ENCODE results near the gene SPDYE6. TPM values are rescaled to one million over a fixed set of nuclear protein-coding genes. Genes with fewer than 3 reads are reported as not detected.
"Not testable (repeated sequence)": the region's sequence is repeated elsewhere in the genome, so short reads cannot be mapped to it uniquely, and the experiment has no call there.

Gene SPDYE6
- total and polyA plus RNA-seq, 4 donors: 0.08 to 0.10 TPM; not detected in 2

- Histone ChIP-seq H3K4me1 (ENCODE audit: control insufficient read depth in 5 of 5, insufficient read depth in 5 of 5, low read length in 5 of 5) (no peaks in the 10 kb centered on the region), H3K4me3 (no peak overlapping the region), H3K27me3 (ENCODE audit: control insufficient read depth in 3 of 3, insufficient read depth in 3 of 3, low read length in 2 of 3) (no peaks in the 10 kb centered on the region), H3K9ac (ENCODE audit: insufficient read depth in 1 of 2, low read length in 2 of 2) (no peak overlapping the region), H3K9me3 (ENCODE audit: control insufficient read depth in 4 of 4, insufficient read depth in 3 of 4, low read length in 3 of 4) (no peaks in the 10 kb centered on the region), H3K27ac (ENCODE audit: low read depth in 1 of 2, low read length in 1 of 2) (no peak overlapping the region), H3K36me3 (ENCODE audit: control insufficient read depth in 4 of 4, insufficient read depth in 4 of 4, low read length in 4 of 4) (peaks cover 0 to 5% (median 1%) of the 10 kb centered on the region in 4 donors)
- TF ChIP-seq CTCF (IDR thresholded peaks at IDR 0.05; ENCODE audit: control extremely low read depth, extremely low read depth): no peak
- ATAC-seq (ENCODE audit: insufficient read depth, low FRiP score): no peak
- 94 to 95% methylated on average over 6 of the region's 6 CpGs for WGBS, 2 donors
- DNase-seq: no peak
Measured at GRCh38 chr7:102387064-102387463, 30.8 kb upstream of the SPDYE6 start.

GRCh38 chr7:102381696-102382425 is 25.6 kb upstream of the SPDYE6 start:
- H3K9ac ChIP-seq (ENCODE audit: insufficient read depth in 1 of 2, low read length in 2 of 2); H3K27me3 ChIP-seq (ENCODE audit: control insufficient read depth in 3 of 3, insufficient read depth in 3 of 3, low read length in 2 of 3); H3K4me3 ChIP-seq; ATAC-seq (ENCODE audit: insufficient read depth, low FRiP score); H3K4me1 ChIP-seq (ENCODE audit: control insufficient read depth in 5 of 5, insufficient read depth in 5 of 5, low read length in 5 of 5); H3K9me3 ChIP-seq (ENCODE audit: control insufficient read depth in 4 of 4, insufficient read depth in 3 of 4, low read length in 3 of 4); H3K27ac ChIP-seq (ENCODE audit: low read depth in 1 of 2, low read length in 1 of 2); DNase-seq: not testable (repeated sequence)
- WGBS, 2 donors: 68 to 74% methylated on average over 6 of the region's 7 CpGs
- H3K36me3 ChIP-seq (ENCODE audit: control insufficient read depth in 4 of 4, insufficient read depth in 4 of 4, low read length in 4 of 4): peaks cover 5 to 21% (median 16%) of the 10 kb centered on the region in 4 donors

- H3K9me3 ChIP-seq (ENCODE audit: control insufficient read depth in 4 of 4, insufficient read depth in 3 of 4, low read length in 3 of 4); DNase-seq; ATAC-seq (ENCODE audit: insufficient read depth, low FRiP score); H3K9ac ChIP-seq (ENCODE audit: insufficient read depth in 1 of 2, low read length in 2 of 2); H3K27me3 ChIP-seq (ENCODE audit: control insufficient read depth in 3 of 3, insufficient read depth in 3 of 3, low read length in 2 of 3); H3K27ac ChIP-seq (ENCODE audit: low read depth in 1 of 2, low read length in 1 of 2); H3K4me3 ChIP-seq; H3K4me1 ChIP-seq (ENCODE audit: control insufficient read depth in 5 of 5, insufficient read depth in 5 of 5, low read length in 5 of 5): not testable (repeated sequence)
- peaks cover 5 to 21% (median 16%) of the 10 kb centered on the region in 4 donors for H3K36me3 ChIP-seq (ENCODE audit: control insufficient read depth in 4 of 4, insufficient read depth in 4 of 4, low read length in 4 of 4)
- 79 to 82% methylated on average over 8 of the region's 8 CpGs for WGBS, 2 donors
Measured at GRCh38 chr7:102380837-102381236, 24.6 kb upstream of the SPDYE6 start.

- H3K27ac ChIP-seq (ENCODE audit: low read depth in 1 of 2, low read length in 1 of 2): no peak overlapping the region
- no peaks in the 10 kb centered on the region for H3K4me1 ChIP-seq (ENCODE audit: control insufficient read depth in 5 of 5, insufficient read depth in 5 of 5, low read length in 5 of 5)
- H3K9ac ChIP-seq (ENCODE audit: insufficient read depth in 1 of 2, low read length in 2 of 2): no peak overlapping the region
- no peaks in the 10 kb centered on the region for H3K27me3 ChIP-seq (ENCODE audit: control insufficient read depth in 3 of 3, insufficient read depth in 3 of 3, low read length in 2 of 3)
- DNase-seq (no peak), ATAC-seq (ENCODE audit: insufficient read depth, low FRiP score) (no peak)
- H3K36me3 ChIP-seq (ENCODE audit: control insufficient read depth in 4 of 4, insufficient read depth in 4 of 4, low read length in 4 of 4): peaks cover 5 to 21% (median 15%) of the 10 kb centered on the region in 4 donors
- H3K4me3 ChIP-seq: no peak overlapping the region
- whole genome bisulfite sequencing, 2 donors: 42 to 67% methylated on average over 6 of the region's 6 CpGs
- TF ChIP-seq CTCF (IDR thresholded peaks at IDR 0.05; ENCODE audit: control extremely low read depth, extremely low read depth): no peak
- no peaks in the 10 kb centered on the region for H3K9me3 ChIP-seq (ENCODE audit: control insufficient read depth in 4 of 4, insufficient read depth in 3 of 4, low read length in 3 of 4)
Measured at GRCh38 chr7:102376964-102377466, 20.8 kb upstream of the SPDYE6 start.

- not testable (repeated sequence) for H3K9ac ChIP-seq (ENCODE audit: insufficient read depth in 1 of 2, low read length in 2 of 2); H3K27ac ChIP-seq (ENCODE audit: low read depth in 1 of 2, low read length in 1 of 2); ATAC-seq (ENCODE audit: insufficient read depth, low FRiP score); H3K27me3 ChIP-seq (ENCODE audit: control insufficient read depth in 3 of 3, insufficient read depth in 3 of 3, low read length in 2 of 3); DNase-seq; H3K4me3 ChIP-seq; H3K9me3 ChIP-seq (ENCODE audit: control insufficient read depth in 4 of 4, insufficient read depth in 3 of 4, low read length in 3 of 4); H3K36me3 ChIP-seq (ENCODE audit: control insufficient read depth in 4 of 4, insufficient read depth in 4 of 4, low read length in 4 of 4); H3K4me1 ChIP-seq (ENCODE audit: control insufficient read depth in 5 of 5, insufficient read depth in 5 of 5, low read length in 5 of 5)
- 78 to 95% methylated on average over 2 of the region's 2 CpGs for WGBS, 2 donors
Measured at GRCh38 chr7:102372796-102373195, 16.6 kb upstream of the SPDYE6 start.

- not testable (repeated sequence) for H3K4me3 ChIP-seq; ATAC-seq (ENCODE audit: insufficient read depth, low FRiP score); DNase-seq; H3K4me1 ChIP-seq (ENCODE audit: control insufficient read depth in 5 of 5, insufficient read depth in 5 of 5, low read length in 5 of 5); H3K9me3 ChIP-seq (ENCODE audit: control insufficient read depth in 4 of 4, insufficient read depth in 3 of 4, low read length in 3 of 4); H3K36me3 ChIP-seq (ENCODE audit: control insufficient read depth in 4 of 4, insufficient read depth in 4 of 4, low read length in 4 of 4); H3K27ac ChIP-seq (ENCODE audit: low read depth in 1 of 2, low read length in 1 of 2); H3K9ac ChIP-seq (ENCODE audit: insufficient read depth in 1 of 2, low read length in 2 of 2); H3K27me3 ChIP-seq (ENCODE audit: control insufficient read depth in 3 of 3, insufficient read depth in 3 of 3, low read length in 2 of 3)
Measured at GRCh38 chr7:102370038-102370437, 13.8 kb upstream of the SPDYE6 start.

GRCh38 chr7:102365390-102365789 is 9.1 kb upstream of the SPDYE6 start:
- not testable (repeated sequence) for H3K27me3 ChIP-seq (ENCODE audit: control insufficient read depth in 3 of 3, insufficient read depth in 3 of 3, low read length in 2 of 3); H3K9me3 ChIP-seq (ENCODE audit: control insufficient read depth in 4 of 4, insufficient read depth in 3 of 4, low read length in 3 of 4); H3K27ac ChIP-seq (ENCODE audit: low read depth in 1 of 2, low read length in 1 of 2); H3K9ac ChIP-seq (ENCODE audit: insufficient read depth in 1 of 2, low read length in 2 of 2); H3K4me1 ChIP-seq (ENCODE audit: control insufficient read depth in 5 of 5, insufficient read depth in 5 of 5, low read length in 5 of 5); DNase-seq; H3K36me3 ChIP-seq (ENCODE audit: control insufficient read depth in 4 of 4, insufficient read depth in 4 of 4, low read length in 4 of 4); ATAC-seq (ENCODE audit: insufficient read depth, low FRiP score); H3K4me3 ChIP-seq
- WGBS, 2 donors: 75 to 83% methylated on average over 7 of the region's 7 CpGs

Measured in lung (tissue), 12 donors.